HG02642 (cell line): ENCODE results near the gene YDJC.
A peak's percentile ranks its signal among the peaks of the same experiment; 100 is the strongest.
"Not testable (repeated sequence)": the region's sequence is repeated elsewhere in the genome, so short reads cannot be mapped to it uniquely, and the experiment has no call there.

Source experiments
- ATAC-seq: cut with Tn5 transposase; IDR thresholded peaks from one replicate; pipeline ENCODE4 v1.9.1; 2021; ENCODE audit warnings: mild to moderate bottlenecking; ENCODE audit not compliant: unreplicated experiment, poor library complexity

The YDJC gene

GRCh38 chr22:21652010-21652546 is 22.3 kb upstream of the YDJC start:
- ATAC-seq: peak; percentile 92

- ATAC-seq: peak; percentile 32
These were observed 21.7 kb upstream of the YDJC start for GRCh38 chr22:21651521-21652009.

DNA sequence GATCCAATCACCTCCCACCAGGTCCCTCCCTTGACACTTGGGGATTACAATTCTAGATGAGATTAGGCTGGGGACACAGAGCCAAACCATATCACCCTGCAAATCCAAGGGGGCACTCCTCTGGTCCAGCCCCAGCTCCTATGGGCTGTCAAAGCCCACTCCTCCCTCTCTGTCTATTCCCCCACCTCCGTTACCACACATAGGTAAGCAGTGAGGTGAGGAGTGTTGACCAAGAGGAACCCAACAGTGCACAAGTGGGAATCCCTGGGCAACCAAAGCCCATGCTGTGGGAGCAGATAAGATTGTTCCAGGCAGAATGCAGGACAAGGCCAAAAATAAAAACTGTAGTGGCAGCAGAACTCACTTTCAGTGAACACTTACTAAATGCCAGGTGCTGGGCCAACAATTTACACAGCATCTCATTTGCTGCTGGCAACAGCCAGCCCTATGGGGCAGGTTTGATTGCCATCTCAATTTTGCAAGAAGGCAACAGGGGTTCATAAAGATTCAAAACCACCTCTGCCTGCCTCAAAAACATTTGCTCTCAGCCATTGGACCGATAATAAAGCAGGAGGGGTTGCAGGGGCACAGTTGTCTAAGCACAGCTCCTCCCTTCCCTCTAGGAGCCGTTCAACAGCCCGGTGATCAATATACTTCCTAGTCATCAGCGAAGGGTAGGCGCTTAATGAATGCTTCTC is 21.1 kb upstream of the YDJC start:
- ATAC-seq: no peak

DNA sequence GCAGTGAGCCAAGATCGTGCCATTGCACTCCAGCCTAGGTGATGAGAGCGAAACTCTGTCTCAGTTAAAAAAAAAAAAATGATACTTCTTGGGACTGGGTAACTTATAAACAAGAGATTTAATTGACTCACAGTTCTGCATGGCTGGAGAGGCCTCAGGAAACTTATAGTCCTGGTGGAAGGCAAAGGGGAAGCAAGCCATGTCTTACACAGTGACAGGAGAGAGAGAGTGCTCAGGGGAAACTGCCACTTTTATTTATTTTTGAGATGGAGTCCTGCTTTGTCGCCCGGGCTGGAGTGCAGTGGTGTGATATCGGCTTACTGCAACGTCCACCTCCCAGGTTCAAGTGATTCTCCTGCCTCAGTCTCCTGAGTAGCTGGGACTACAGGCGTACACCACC is 20.5 kb upstream of the YDJC start:
- ATAC-seq: no peak

DNA sequence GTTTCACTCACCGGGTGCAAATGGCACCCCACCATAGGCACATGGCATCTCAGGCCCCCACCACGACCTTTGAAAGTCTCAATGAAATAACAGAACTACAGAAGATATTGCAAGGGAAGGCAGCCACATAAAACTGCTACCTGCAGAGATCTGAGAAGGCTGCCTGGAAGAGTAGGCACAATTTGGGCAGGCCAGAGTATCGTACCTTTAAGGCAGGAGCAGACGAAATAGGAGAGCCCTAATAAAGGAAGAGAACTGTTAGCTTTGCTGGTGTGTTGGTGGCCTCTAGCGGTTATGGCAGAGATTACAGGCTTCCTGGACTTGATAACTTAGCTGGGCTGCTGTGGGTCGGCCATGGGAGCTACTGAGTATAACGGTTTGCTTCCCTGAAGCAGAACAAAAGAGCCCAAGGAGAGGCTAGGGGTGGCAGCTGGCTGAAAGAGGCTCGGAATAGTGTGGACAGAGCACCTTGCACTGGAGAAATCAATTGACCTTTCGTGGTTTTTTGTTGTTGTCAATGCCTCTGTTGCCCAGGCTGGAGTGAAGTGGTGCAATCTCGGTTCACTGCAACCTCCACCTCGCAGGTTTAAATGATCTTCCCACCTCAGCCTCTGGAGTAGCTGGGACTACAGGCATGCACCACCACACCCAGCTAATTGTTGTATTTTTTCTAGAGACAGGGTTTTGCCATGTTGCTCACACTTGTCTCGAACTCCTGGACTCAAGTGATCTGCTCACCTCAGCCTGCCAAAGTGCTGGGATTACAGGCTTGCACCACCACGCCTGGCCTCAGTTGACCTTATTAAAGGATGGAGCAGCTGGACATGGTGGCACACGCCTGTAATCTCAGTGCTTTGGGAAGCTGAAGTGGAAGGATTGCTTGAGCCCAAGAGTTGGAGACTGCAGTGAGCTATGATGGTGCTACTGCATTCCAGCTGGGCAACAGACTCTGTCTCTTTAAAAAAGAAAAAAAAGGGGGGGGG is 17.1 kb upstream of the YDJC start:
- no peak for ATAC-seq

DNA sequence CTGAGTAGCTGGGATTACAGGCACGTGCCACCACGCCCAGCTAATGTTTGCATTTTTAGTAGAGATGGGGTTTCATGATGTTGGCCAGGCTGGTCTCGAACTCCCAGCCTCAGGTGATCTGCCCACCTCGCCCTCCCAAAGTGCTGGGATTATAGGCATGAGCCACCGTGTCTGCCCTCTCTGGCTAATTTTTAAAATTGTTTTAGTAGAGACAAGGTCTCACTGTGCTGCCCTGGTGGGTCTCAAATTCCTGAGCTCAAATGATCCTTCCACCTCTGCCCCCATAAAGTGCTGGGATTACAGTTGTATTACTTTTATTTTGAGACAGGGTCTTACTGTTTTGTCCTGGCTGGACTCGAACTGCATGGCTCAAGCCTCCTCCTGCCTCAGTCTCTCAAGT is 15.7 kb upstream of the YDJC start:
- not testable (repeated sequence) for ATAC-seq

DNA sequence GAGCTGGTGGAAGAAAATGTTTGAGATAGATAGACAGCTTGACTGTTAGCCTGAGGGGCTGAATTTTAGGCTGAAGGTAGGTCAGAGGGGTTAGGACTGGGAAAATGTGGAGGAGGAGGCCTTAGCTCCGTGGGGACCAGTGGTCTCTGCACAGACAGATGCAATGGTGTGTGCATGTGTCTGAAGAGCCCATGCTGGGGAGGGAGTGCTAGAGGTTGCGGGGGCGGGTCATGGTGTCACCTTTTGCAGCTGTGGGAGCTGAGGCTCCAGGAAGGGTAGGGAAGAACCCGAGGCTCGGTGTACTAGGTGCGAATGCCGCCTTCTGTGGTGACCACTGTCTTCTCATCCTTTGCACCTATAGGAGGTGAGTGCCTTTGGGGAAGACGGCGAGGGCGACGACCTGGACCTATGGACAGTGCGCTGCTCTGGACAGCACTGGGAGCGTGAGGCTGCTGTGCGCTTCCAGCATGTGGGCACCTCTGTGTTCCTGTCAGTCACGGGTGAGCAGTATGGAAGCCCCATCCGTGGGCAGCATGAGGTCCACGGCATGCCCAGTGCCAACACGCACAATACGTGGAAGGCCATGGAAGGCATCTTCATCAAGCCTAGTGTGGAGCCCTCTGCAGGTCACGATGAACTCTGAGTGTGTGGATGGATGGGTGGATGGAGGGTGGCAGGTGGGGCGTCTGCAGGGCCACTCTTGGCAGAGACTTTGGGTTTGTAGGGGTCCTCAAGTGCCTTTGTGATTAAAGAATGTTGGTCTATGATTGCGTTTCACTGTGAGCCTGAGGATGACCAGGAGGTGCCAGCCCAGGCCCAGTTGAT is 13.9 kb upstream of the YDJC start:
- no peak for ATAC-seq

GRCh38 chr22:21642584-21643448 is 13.0 kb upstream of the YDJC start:
- ATAC-seq: no peak

DNA sequence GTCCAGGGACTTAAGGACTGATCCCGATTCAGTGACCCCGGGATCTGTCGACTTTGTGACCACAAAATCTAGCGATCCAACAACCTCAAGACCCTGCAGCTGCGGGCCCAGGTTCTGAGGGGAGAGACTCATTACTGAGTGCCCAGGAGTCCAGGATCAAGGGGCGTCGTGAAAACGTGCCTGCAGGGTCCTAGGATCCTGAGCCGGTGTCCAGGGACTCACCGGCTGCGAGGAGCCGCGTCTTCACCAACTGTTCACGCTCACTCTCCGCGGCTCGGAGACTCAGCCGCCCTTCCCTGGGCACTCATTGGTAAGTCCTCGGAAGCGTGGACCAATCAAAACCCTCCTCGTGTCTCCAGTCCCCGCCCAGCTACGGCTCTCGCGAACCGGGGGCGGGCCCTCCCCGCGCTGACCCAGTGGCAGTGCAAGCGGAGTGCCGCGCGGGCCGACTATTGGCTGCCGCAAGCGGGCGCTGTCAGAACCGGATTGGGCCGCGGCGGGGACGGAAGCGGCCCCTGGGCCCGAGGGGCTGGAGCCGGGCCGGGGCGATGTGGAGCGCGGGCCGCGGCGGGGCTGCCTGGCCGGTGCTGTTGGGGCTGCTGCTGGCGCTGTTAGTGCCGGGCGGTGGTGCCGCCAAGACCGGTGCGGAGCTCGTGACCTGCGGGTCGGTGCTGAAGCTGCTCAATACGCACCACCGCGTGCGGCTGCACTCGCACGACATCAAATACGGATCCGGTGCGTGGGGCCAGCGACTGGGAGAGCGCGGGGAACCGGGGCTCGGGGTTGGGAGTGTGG is 12.2 kb upstream of the YDJC start, which contains the start of gene SDF2L1:
Gene SDF2L1 (plus strand): TSS at position 514 of the 795 bp plus-strand sequence. CDS start 35 bp downstream, at position 549.
- peak; percentile 95 for ATAC-seq

DNA sequence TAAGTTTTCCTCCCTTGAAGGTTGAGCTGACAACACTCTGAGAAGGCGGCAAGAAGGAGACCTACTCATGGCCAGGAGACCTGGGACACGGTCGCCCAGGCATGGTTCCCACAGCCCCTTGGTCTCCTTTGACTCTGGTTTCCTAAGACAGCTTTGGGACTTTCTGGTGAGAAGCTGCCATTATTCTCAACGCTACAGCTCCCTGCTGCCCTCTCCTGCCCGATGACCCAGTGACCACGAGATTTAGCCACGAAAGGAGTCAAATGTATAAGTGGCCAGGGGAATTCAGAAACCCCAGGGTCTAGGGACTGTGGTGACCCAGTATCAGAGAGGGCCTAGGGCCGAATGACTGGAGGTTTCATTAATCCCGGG is 11.6 kb upstream of the YDJC start:
- ATAC-seq: peak; percentile 2

GRCh38 chr22:21640810-21641209 is 11.0 kb upstream of the YDJC start:
- no peak for ATAC-seq

- ATAC-seq: no peak
These were observed 9.5 kb upstream of the YDJC start for GRCh38 chr22:21639359-21639758.

DNA sequence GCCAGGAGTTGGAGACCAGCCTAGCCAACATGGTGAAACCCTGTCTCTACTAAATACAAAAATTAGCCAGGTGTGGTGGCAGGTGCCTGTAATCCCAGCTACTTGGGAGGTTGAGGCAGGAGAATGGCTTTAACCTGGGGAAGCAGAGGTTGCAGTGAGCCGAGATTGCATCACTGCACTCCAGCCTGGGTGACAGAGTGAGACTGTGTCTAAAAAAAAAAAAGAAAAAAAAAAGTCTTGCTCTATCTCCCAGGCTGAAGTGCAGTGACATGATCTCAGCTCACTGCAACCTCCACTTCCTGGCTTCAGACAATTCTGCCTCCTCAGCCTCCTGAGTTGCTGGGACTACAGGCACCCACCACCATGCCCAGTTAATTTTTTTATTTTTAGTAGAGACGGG is 7.6 kb upstream of the YDJC start:
- not testable (repeated sequence) for ATAC-seq

DNA sequence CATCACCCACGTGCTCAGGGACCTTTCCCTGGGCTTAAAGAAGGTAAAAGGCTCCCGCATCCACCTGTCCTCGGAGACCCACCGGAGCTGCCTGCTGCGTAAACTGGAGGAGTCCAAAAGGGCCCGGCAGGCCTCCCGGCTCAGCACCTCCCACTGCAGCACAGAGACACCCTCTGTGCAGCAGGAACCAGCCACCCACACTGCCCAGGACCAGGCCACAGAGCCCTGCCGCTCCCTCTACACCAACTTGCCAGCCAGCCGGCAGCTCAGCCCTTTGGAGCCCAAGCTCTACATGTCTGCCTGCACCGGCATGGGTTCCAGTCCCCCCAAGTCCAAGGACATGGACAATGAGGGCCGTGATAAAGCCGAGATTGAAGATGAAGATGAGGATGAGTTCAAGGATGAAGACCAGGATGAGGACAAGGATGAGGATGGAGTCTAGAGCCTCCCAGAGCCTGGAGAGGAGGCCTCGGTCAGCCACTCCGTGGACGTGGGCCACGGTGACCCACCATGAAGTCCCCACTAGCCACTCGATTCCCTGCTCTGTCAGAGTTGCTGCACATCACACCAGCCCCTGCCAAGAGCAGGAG is 6.9 kb upstream of the YDJC start:
- ATAC-seq: no peak

GRCh38 chr22:21635771-21636510 is 6.1 kb upstream of the YDJC start:
- no peak for ATAC-seq

- no peak for ATAC-seq
These were observed 5.0 kb upstream of the YDJC start for GRCh38 chr22:21634844-21635243.

GRCh38 chr22:21634081-21634480 is 4.3 kb upstream of the YDJC start:
- no peak for ATAC-seq
